NCI-H2196 treated with DMSO at 0.1 percent for 48 hours (cell line): ENCODE data around the gene HEBP2.

ENCODE experiments used
- DNase-seq: peaks from one replicate; lab custom pipeline; 2025; ENCODE audit not compliant: unreplicated experiment; lab: John Stamatoyannopoulos, UW

The HEBP2 gene

DNA sequence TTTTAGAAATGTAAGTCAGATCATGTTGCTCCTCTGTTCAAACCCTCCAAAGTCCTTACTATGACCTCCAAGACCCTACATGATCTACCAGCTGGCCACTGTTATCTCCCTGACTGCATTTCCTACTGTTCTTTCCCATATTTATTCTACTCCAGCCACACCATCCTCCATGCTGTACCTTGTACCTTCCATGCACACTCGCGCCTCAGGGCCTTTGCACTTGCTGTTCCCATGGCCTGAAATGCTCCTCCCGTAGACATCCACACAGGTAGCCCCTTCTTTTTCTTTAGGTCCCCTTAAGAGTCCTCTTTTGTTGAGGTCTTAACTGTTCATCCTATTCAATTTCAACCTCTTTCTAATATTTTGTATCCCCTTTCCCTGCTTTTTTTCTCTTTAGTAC is 47.0 kb downstream of the HEBP2 start:
- DNase-seq, result no peak

- DNase-seq, result no peak
Observed at GRCh38 chr6:138454981-138455706, 51.1 kb downstream of the HEBP2 start.

DNA sequence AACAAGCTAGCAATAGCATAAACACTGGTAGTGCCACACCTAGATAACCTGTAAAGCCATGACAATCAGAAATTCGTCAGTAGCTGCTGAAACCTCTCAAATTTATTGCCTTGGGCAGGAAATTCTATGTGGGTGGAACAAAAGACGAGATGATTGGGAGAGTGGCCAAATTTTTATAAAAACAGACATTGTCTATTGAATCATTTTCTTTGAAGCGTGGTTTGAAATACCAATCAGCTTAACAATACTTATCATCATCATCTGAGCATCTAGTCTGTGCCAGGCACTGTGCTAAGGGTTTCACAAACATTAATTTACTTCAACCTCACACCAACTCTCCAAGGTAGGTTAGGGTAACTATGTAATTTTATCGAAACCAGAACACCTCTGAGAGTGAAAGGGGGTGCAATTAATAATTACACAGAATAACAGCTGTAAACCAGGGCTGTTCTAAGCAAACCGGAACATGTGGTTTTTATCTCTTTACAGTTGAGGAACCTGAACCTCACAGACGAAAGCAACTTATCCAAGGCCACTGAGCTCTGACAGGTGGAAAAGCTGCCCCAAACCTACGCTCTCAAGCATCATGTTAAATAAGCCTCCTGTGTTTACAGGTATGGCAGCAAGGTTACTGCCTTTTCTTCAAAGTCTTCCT is 51.9 kb downstream of the HEBP2 start:
- peak; percentile 32 for DNase-seq

GRCh38 chr6:138456401-138456790 is 52.4 kb downstream of the HEBP2 start:
- DNase-seq, result no peak

- no peak for DNase-seq
Observed at GRCh38 chr6:138461647-138462046, 57.6 kb downstream of the HEBP2 start.

DNA sequence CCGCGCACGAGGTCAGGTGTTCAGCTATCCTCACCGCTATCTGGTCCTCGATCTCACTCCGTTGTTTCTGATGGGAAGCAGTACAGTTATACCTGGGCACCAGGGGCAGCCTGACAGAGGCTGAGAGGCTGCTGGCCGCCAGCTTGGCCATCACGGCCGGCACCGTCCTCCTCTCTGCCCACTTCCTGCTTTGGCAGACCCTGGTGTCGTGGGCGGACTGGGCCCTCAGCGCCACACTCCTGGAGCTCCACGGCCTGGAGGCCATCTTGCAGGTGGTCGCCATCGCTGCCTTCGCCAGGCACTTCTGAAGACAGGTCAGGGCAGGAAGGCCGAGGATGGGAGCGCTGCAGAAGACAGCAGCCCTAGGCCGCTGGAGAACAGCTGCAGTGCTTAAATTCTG is 60.1 kb downstream of the HEBP2 start:
- no peak for DNase-seq

- DNase-seq, result no peak
Observed at GRCh38 chr6:138465007-138465645, 61.1 kb downstream of the HEBP2 start.

DNA sequence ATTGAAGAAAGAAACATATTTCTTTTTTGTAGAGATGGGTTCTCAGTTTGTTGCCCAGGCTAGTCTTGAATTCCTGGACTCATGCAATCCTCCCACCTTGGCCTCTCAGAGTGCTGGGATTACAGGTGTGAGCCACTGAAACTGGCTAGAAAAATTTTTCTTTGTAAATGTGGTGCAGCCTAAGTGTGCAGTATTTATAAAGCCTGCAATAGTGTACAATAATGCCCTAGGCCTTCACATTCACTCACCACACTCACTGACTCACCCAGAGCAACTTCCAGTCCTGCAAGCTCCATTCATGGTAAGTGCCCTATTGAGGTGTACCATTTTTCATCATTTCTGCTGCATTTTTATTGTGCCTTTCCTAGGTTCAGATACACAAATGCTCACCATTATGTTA is 63.9 kb downstream of the HEBP2 start:
- no peak for DNase-seq

DNA sequence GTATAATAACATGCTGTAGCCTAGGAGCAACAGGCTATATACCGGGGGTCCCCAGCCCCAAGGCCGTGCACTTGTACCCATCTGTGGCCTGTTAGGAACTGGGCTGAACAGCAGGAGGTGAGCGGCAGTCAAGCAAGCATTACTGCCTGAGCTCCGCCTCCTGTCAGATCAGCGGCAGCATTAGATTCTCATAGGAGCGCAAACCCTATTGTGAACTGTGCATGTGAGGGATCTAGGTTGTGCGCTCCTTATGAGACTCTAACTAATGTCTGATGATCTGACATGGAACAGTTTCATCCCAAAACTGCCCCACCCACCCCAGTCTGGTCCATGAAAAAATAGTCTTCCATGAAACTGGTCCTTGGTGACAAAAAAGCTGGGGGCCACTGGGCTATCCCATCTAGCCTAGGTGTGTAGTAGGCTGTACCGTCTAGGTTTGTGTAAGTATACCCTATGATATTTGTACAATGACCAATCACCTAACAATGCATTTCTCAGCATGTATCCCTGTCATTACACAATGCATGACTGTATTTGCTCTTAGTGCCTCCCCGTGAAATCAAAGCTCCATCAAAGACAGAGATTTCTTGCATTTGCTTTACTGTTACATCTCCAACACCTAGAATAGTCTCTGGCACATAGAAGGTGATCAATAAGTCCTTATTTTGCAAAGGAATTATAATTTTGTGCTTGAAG is 64.4 kb downstream of the HEBP2 start:
- no peak for DNase-seq
